Activated CD4-positive, alpha-beta memory T cell treated with anti-CD3 and anti-CD28 coated beads, Interleukin-2, amount 10 ng/mL, durations not matched to agents 7 days and 5 days (primary cell): Measurements from ENCODE around the gene MELTF. TPM values are rescaled to one million over a fixed set of nuclear protein-coding genes. Genes with fewer than 3 reads are reported as not detected.

Source experiments
- CTCF ChIA-PET: fragments of 350-600 bp; sonication (Branson Sonifier 250); formaldehyde crosslinking; loops from one replicate; lab custom pipeline; 2021; ENCODE audit warnings: antibody characterized with exemption, inconsistent platforms; lab: Charles Lee
- POLR2A ChIA-PET: fragments of 350-600 bp; sonication (Branson Sonifier 250); formaldehyde crosslinking; loops from one replicate; lab custom pipeline; 2021; ENCODE audit warnings: antibody characterized with exemption; lab: Charles Lee
- DNase-seq: peaks from one replicate; pipeline ENCODE4 v3.0.0-alpha.2; 2020
- H3K27ac Mint-ChIP-seq: one replicate; pipeline ENCODE4 v1.8.0; 2021; ENCODE audit warnings: mild to moderate bottlenecking, mixed read lengths
- H3K27me3 Mint-ChIP-seq: one replicate; pipeline ENCODE4 v1.8.0; 2021; ENCODE audit warnings: mixed read lengths
- H3K36me3 Mint-ChIP-seq: one replicate; pipeline ENCODE4 v1.8.0; 2021; ENCODE audit warnings: low read depth, mixed read lengths
- H3K4me1 Mint-ChIP-seq: one replicate; pipeline ENCODE4 v1.8.0; 2021; ENCODE audit warnings: mixed read lengths
- H3K4me3 Mint-ChIP-seq: one replicate; pipeline ENCODE4 v1.8.0; 2021; ENCODE audit warnings: mild to moderate bottlenecking, mixed read lengths
- H3K9me3 Mint-ChIP-seq: one replicate; pipeline ENCODE4 v1.8.0; 2021; ENCODE audit warnings: mixed read lengths
- total RNA-seq, 2 experiments: library from RNA; stranded (reverse); gene quantifications; one replicate each; pipeline ENCODE4 v1.2.3, GENCODE V29; 2021

The MELTF gene
- total RNA-seq, 2 experiments from 2014 or later = 5.1 to 6.1 TPM

- Mint-ChIP-seq H3K36me3 (no peaks in the 10 kb centered on the region), H3K4me3 (no peak overlapping the region), H3K27ac (no peak overlapping the region), H3K4me1 (no peaks in the 10 kb centered on the region), H3K9me3 (no peaks in the 10 kb centered on the region), H3K27me3 (peaks cover 2% of the 10 kb centered on the region)
- ChIA-PET CTCF (no interaction called here), POLR2A (no interaction called here)
- DNase-seq = no peak
These were observed 14.6 kb downstream of the MELTF start for GRCh38 chr3:197014942-197015575.

GRCh38 chr3:197014024-197014423 lies 15.6 kb downstream of the MELTF start:
- H3K27ac Mint-ChIP-seq = no peak overlapping the region
- no peaks in the 10 kb centered on the region for H3K36me3 Mint-ChIP-seq
- ChIA-PET CTCF (interaction anchor here (0.7 kb wide), 1 partner anchor 16 kb away, joined by 3 read pairs; no protein-coding TSS in a partner anchor), POLR2A (no interaction called here)
- no peaks in the 10 kb centered on the region for H3K4me1 Mint-ChIP-seq
- no peaks in the 10 kb centered on the region for H3K9me3 Mint-ChIP-seq
- DNase-seq = no peak
- no peaks in the 10 kb centered on the region for H3K27me3 Mint-ChIP-seq
- H3K4me3 Mint-ChIP-seq = no peak overlapping the region

- no peak overlapping the region for H3K27ac Mint-ChIP-seq
- ChIA-PET CTCF (no interaction called here), POLR2A (no interaction called here)
- H3K4me3 Mint-ChIP-seq = no peak overlapping the region
- no peak for DNase-seq
- no peaks in the 10 kb centered on the region for H3K4me1 Mint-ChIP-seq
- no peaks in the 10 kb centered on the region for H3K9me3 Mint-ChIP-seq
- H3K36me3 Mint-ChIP-seq = no peaks in the 10 kb centered on the region
- no peaks in the 10 kb centered on the region for H3K27me3 Mint-ChIP-seq
These were observed 17.1 kb downstream of the MELTF start for GRCh38 chr3:197012540-197012883.

GRCh38 chr3:197011780-197012539 lies 17.7 kb downstream of the MELTF start:
- no peaks in the 10 kb centered on the region for H3K9me3 Mint-ChIP-seq
- ChIA-PET POLR2A (no interaction called here), CTCF (no interaction called here)
- no peak for DNase-seq
- no peaks in the 10 kb centered on the region for H3K27me3 Mint-ChIP-seq
- no peaks in the 10 kb centered on the region for H3K4me1 Mint-ChIP-seq
- no peaks in the 10 kb centered on the region for H3K36me3 Mint-ChIP-seq
- H3K27ac Mint-ChIP-seq = no peak overlapping the region
- H3K4me3 Mint-ChIP-seq = no peak overlapping the region

GRCh38 chr3:197010556-197011351 lies 18.9 kb downstream of the MELTF start:
- H3K4me3 Mint-ChIP-seq = no peak overlapping the region
- H3K36me3 Mint-ChIP-seq = no peaks in the 10 kb centered on the region
- no peaks in the 10 kb centered on the region for H3K27me3 Mint-ChIP-seq
- H3K27ac Mint-ChIP-seq = no peak overlapping the region
- DNase-seq = no peak
- ChIA-PET CTCF (interaction anchor here (1.0 kb wide), 1 partner anchor 19 kb away, joined by 3 read pairs; the partner anchor contains the start of gene MELTF), POLR2A (no interaction called here)
- no peaks in the 10 kb centered on the region for H3K4me1 Mint-ChIP-seq
- no peaks in the 10 kb centered on the region for H3K9me3 Mint-ChIP-seq

- no peak overlapping the region for H3K27ac Mint-ChIP-seq
- no peaks in the 10 kb centered on the region for H3K36me3 Mint-ChIP-seq
- H3K4me3 Mint-ChIP-seq = no peak overlapping the region
- H3K4me1 Mint-ChIP-seq = peaks cover under 1% of the 10 kb centered on the region
- ChIA-PET CTCF (interaction anchor here (1.0 kb wide), 1 partner anchor 20 kb away, joined by 3 read pairs; the partner anchor contains the start of gene MELTF), POLR2A (no interaction called here)
- DNase-seq = no peak
- no peaks in the 10 kb centered on the region for H3K9me3 Mint-ChIP-seq
- no peaks in the 10 kb centered on the region for H3K27me3 Mint-ChIP-seq
These were observed 20.0 kb downstream of the MELTF start for GRCh38 chr3:197009532-197010019.

- no peaks in the 10 kb centered on the region for H3K27me3 Mint-ChIP-seq
- H3K9me3 Mint-ChIP-seq = no peaks in the 10 kb centered on the region
- H3K36me3 Mint-ChIP-seq = no peaks in the 10 kb centered on the region
- CTCF ChIA-PET = no interaction called here
- H3K4me1 Mint-ChIP-seq = peaks cover 8% of the 10 kb centered on the region
- POLR2A ChIA-PET = no interaction called here
- no peak overlapping the region for H3K4me3 Mint-ChIP-seq
- no peak for DNase-seq
- no peak overlapping the region for H3K27ac Mint-ChIP-seq
These were observed 21.0 kb downstream of the MELTF start for GRCh38 chr3:197008436-197009209.

GRCh38 chr3:197007953-197008352 lies 21.7 kb downstream of the MELTF start:
- DNase-seq = no peak
- CTCF ChIA-PET = interaction anchor here (1.1 kb wide), 1 partner anchor 21 kb away, joined by 3 read pairs; the partner anchor contains the start of gene MELTF
- Mint-ChIP-seq H3K4me3 (no peak overlapping the region), H3K27me3 (no peaks in the 10 kb centered on the region), H3K4me1 (peaks cover 8% of the 10 kb centered on the region), H3K27ac (no peak overlapping the region), H3K9me3 (no peaks in the 10 kb centered on the region), H3K36me3 (no peaks in the 10 kb centered on the region)
- POLR2A ChIA-PET = no interaction called here

GRCh38 chr3:197007296-197007940 lies 22.2 kb downstream of the MELTF start:
- no peaks in the 10 kb centered on the region for H3K36me3 Mint-ChIP-seq
- CTCF ChIA-PET = interaction anchor here (1.1 kb wide), 1 partner anchor 22 kb away, joined by 3 read pairs; the partner anchor contains the start of gene MELTF
- no peak for DNase-seq
- POLR2A ChIA-PET = interaction anchor here (1.1 kb wide), 1 partner anchor 10 kb away, joined by 3 read pairs; no protein-coding TSS in a partner anchor
- no peak overlapping the region for H3K27ac Mint-ChIP-seq
- H3K4me1 Mint-ChIP-seq = peaks cover 8% of the 10 kb centered on the region
- no peak overlapping the region for H3K4me3 Mint-ChIP-seq
- H3K27me3 Mint-ChIP-seq = no peaks in the 10 kb centered on the region
- no peaks in the 10 kb centered on the region for H3K9me3 Mint-ChIP-seq

- no peak for DNase-seq
- H3K9me3 Mint-ChIP-seq = no peaks in the 10 kb centered on the region
- CTCF ChIA-PET = interaction anchor here (1.1 kb wide), 1 partner anchor 22 kb away, joined by 3 read pairs; the partner anchor contains the start of gene MELTF
- POLR2A ChIA-PET = interaction anchor here (1.1 kb wide), 1 partner anchor 9 kb away, joined by 3 read pairs; no protein-coding TSS in a partner anchor
- H3K4me1 Mint-ChIP-seq = peaks cover 8% of the 10 kb centered on the region
- H3K36me3 Mint-ChIP-seq = no peaks in the 10 kb centered on the region
- no peaks in the 10 kb centered on the region for H3K27me3 Mint-ChIP-seq
- H3K4me3 Mint-ChIP-seq = no peak overlapping the region
- H3K27ac Mint-ChIP-seq = no peak overlapping the region
These were observed 22.8 kb downstream of the MELTF start for GRCh38 chr3:197006860-197007259.

GRCh38 chr3:197006446-197006845 lies 23.2 kb downstream of the MELTF start:
- Mint-ChIP-seq H3K36me3 (no peaks in the 10 kb centered on the region), H3K27me3 (no peaks in the 10 kb centered on the region), H3K4me1 (peaks cover 9% of the 10 kb centered on the region), H3K9me3 (no peaks in the 10 kb centered on the region), H3K27ac (no peak overlapping the region), H3K4me3 (no peak overlapping the region)
- no peak for DNase-seq
- CTCF ChIA-PET = no interaction called here
- POLR2A ChIA-PET = interaction anchor here (1.1 kb wide), 1 partner anchor 9 kb away, joined by 3 read pairs; no protein-coding TSS in a partner anchor
